Activated CD4-positive, alpha-beta T cell treated with anti-CD3 and anti-CD28 coated beads, Interleukin-2, amount 50 U/mL, for 48 hours (primary cell): ENCODE measurements around the gene ATE1.
"Not testable (repeated sequence)": the region's sequence is repeated elsewhere in the genome, so short reads cannot be mapped to it uniquely, and the experiment has no call there.

ENCODE experiments used
- DNase-seq, 2 experiments: peaks; one replicate each; pipeline ENCODE4 v3.0.0-alpha.2; 2020

Gene ATE1

GRCh38 chr10:121929585-121930267 is 1.9 kb upstream of the ATE1 start:
- not testable (repeated sequence) for DNase-seq

- no peak for DNase-seq
Measured at GRCh38 chr10:121928528-121928884, 675 bp upstream of the ATE1 start.

- peak; percentile 40 to 60 for DNase-seq
Measured at GRCh38 chr10:121927318-121927840, 452 bp downstream of the ATE1 start.

- DNase-seq, result no peak
Measured at GRCh38 chr10:121926671-121927317, 1.0 kb downstream of the ATE1 start.

GRCh38 chr10:121926157-121926556 is 1.7 kb downstream of the ATE1 start:
- DNase-seq, result no peak

GRCh38 chr10:121921238-121921931 is 6.4 kb downstream of the ATE1 start:
- no peak for DNase-seq

- no peak for DNase-seq
Measured at GRCh38 chr10:121919666-121920065, 8.2 kb downstream of the ATE1 start.

GRCh38 chr10:121918800-121919199 is 9.0 kb downstream of the ATE1 start:
- DNase-seq, result not testable (repeated sequence)

GRCh38 chr10:121914661-121915060 is 13.2 kb downstream of the ATE1 start:
- no peak for DNase-seq

- DNase-seq, result no peak
Measured at GRCh38 chr10:121911421-121911697, 16.5 kb downstream of the ATE1 start.

GRCh38 chr10:121910673-121911420 is 17.0 kb downstream of the ATE1 start:
- DNase-seq, result no peak

GRCh38 chr10:121904888-121905287 is 22.9 kb downstream of the ATE1 start:
- no peak for DNase-seq

- no peak for DNase-seq
Measured at GRCh38 chr10:121900443-121901174, 27.2 kb downstream of the ATE1 start.

- no peak for DNase-seq
Measured at GRCh38 chr10:121899727-121900126, 28.1 kb downstream of the ATE1 start.

GRCh38 chr10:121891103-121891502 is 36.7 kb downstream of the ATE1 start:
- no peak for DNase-seq

- no peak for DNase-seq
Measured at GRCh38 chr10:121889212-121889611, 38.6 kb downstream of the ATE1 start.

GRCh38 chr10:121886997-121887622 is 40.7 kb downstream of the ATE1 start:
- peak; percentile 52 to 61 for DNase-seq

- DNase-seq, result no peak
Measured at GRCh38 chr10:121886181-121886580, 41.6 kb downstream of the ATE1 start.

GRCh38 chr10:121880895-121881294 is 46.9 kb downstream of the ATE1 start:
- DNase-seq, result no peak

GRCh38 chr10:121879476-121879875 is 48.4 kb downstream of the ATE1 start:
- DNase-seq, result no peak

GRCh38 chr10:121873236-121873635 is 54.6 kb downstream of the ATE1 start:
- DNase-seq, result no peak

GRCh38 chr10:121870413-121870812 is 57.4 kb downstream of the ATE1 start:
- DNase-seq, result no peak
